ENCODE results near the gene JUN. TPM values are rescaled to one million over a fixed set of nuclear protein-coding genes. Genes with fewer than 3 reads are reported as not detected.

The JUN gene
- total RNA-seq, 1 experiment from 2014 or later = 14.2 TPM

GRCh38 chr1:58791106-58791505 lies 7.3 kb upstream of the JUN start:
- H3T11ph ChIP-seq (ENCODE audit: low read length) = no peak overlapping the region
- H3K23ac ChIP-seq (ENCODE audit: insufficient read length, low read depth, low read length) = no peak overlapping the region
- H2BK5ac ChIP-seq (ENCODE audit: insufficient read length, low read length) = no peak overlapping the region
- H4K5ac ChIP-seq (ENCODE audit: insufficient read length, low read depth, low read length) = no peak overlapping the region
- H4K8ac ChIP-seq (replicated peaks; ENCODE audit: insufficient read length, low read depth, low read length) = no peak overlapping the region
- H2AK5ac ChIP-seq (ENCODE audit: insufficient read length, low read length) = no peak overlapping the region
- no peak overlapping the region for H2BK15ac ChIP-seq (ENCODE audit: low read depth, low read length)
- no peak overlapping the region for H3K9ac ChIP-seq (ENCODE audit: extremely low read depth, insufficient read length, low read length)
- H2BK12ac ChIP-seq (ENCODE audit: insufficient read length, low read depth, low read length) = no peak overlapping the region
- Mint-ChIP-seq H3K4me3 (no peak overlapping the region), H3K27ac (no peak overlapping the region), H3K27me3 (ENCODE audit: low read depth) (peaks cover 4% of the 10 kb centered on the region; the same call in 1 of the 2 replicates), H3K9me3 (peaks cover 3 to 4% of the 10 kb centered on the region in 2 experiments; a peak in 3 of 5 replicates), H3K36me3 (ENCODE audit: insufficient read depth in 1 of 3, low read depth in 3 of 3) (no peaks in the 10 kb centered on the region), H3K4me1 (peaks cover 7 to 8% of the 10 kb centered on the region in 2 experiments)
- no peaks in the 10 kb centered on the region for H3K79me2 ChIP-seq (ENCODE audit: insufficient read depth, low read length)
- no peaks in the 10 kb centered on the region for H3K23me2 ChIP-seq (ENCODE audit: insufficient read length, low read depth, low read length, poor library complexity, severe bottlenecking)
- no peaks in the 10 kb centered on the region for H4K20me1 ChIP-seq (ENCODE audit: control insufficient read depth, insufficient read depth, insufficient read length)
- H3K27ac ChIP-seq (ENCODE audit: insufficient read length, low read depth, low read length) = no peak overlapping the region
- no peak overlapping the region for H4K91ac ChIP-seq (ENCODE audit: insufficient read length, low read depth, low read length)
- no peak overlapping the region for H3K14ac ChIP-seq (ENCODE audit: insufficient read depth, low read length)
- DNase-seq = no peak
- H2AFZ ChIP-seq (ENCODE audit: low read length) = no peak overlapping the region
- H3K4me2 ChIP-seq (ENCODE audit: insufficient read depth, insufficient read length, low read length) = no peak overlapping the region
- peaks cover 3% of the 10 kb centered on the region; the same call in 1 of the 2 replicates for H3K27me3 ChIP-seq (ENCODE audit: insufficient read depth, low read length)
- TF ChIP-seq CTCF (conservative IDR thresholded peaks at IDR 0.05) = no peak
- no peak overlapping the region for H3K56ac ChIP-seq (ENCODE audit: insufficient read length, low read depth, low read length)
- no peak overlapping the region for H2BK120ac ChIP-seq (ENCODE audit: low read depth, low read length, poor library complexity, severe bottlenecking)
- H3K79me1 ChIP-seq (ENCODE audit: insufficient read depth, low read depth, low read length, poor library complexity, severe bottlenecking) = no peaks in the 10 kb centered on the region
- no peak overlapping the region for H3K18ac ChIP-seq (ENCODE audit: insufficient read length, low read depth, low read length)
- H2BK20ac ChIP-seq (ENCODE audit: low read depth, low read length, poor library complexity, severe bottlenecking) = no peak overlapping the region
- no peak overlapping the region for H3K4ac ChIP-seq (ENCODE audit: low read depth, low read length)
- H3K4me1 ChIP-seq (ENCODE audit: insufficient read depth, low read length) = peaks cover 3% of the 10 kb centered on the region; the same call in 1 of the 2 replicates
- WGBS (ENCODE audit: extremely low coverage, insufficient read length, low lambda C conversion rate) = no CpG with 5 or more reads among the region's 1 CpG
- H3K9me3 ChIP-seq (ENCODE audit: control insufficient read depth, low read depth, low read length) = no peaks in the 10 kb centered on the region

All from H9 (cell line).